Measurements from ENCODE around the gene ATR. TPM values are rescaled to one million over a fixed set of nuclear protein-coding genes. Genes with fewer than 3 reads are reported as not detected.

ATR gene
- total and polyA plus RNA-seq, 9 of the 15 experiments (the other 6 are each of a cell fraction or from before 2014, with no cell fraction given): 18.0 to 37.8 (median 23.2) TPM

DNA sequence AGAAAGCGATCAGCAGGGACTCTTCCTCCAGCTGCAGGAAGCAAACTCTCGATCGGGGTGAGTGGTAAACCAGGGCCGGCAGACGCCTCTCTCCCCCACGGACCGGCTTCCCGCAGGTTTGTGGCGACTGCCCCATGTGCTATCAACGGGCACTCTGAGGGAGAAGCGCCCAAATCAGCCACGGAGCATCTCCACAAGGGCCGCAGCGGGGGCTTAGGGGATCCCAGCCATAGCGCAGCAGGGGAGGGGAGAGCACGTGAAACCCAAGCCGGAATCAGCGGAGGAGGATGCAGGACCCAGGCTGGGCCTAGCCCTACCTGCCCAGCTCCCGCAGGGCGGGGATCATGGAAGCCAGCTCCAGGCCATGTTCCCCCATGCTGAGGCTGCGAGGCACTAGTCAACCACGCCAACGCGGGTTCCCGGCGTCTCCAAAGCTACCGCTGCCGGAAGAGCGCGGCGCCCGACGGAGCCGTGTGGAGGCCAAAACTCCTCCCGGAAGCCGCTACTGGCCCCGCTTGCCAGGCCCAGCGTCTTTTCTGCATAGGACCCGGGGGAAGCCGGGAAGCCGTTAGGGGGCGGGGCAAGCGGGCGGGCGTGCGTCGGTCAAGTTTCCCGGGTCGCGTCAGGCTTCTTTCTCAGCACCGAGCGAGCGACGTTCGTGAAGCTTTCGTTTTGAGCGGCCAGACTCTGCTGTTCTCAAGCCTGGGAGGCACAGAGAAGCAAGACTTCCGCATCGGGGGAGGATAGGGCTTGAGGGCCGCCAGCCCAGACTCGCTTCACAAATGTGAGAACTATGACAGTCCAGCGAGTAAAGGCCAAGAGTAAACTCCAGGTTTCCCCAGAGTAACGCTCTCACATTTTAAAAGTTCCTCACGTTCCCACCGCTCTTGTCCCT lies at the start of gene ATR (continued):
- TF ChIP-seq MBD2 (IDR thresholded peaks at IDR 0.05; ENCODE audit: borderline replicate concordance, low read depth): peak; percentile 67
- TF ChIP-seq PTBP1 (IDR thresholded peaks at IDR 0.05; ENCODE audit: low read depth, low read length): no peak
- peak; percentile 77 to 81 for TF ChIP-seq NRF1 (conservative IDR thresholded peaks at IDR 0.05 in 1 of 2, IDR thresholded peaks at IDR 0.05 in 1 of 2)
- peak; percentile 46; the same call in 1 of the 2 replicates for TF ChIP-seq BRD4 (IDR thresholded peaks at IDR 0.05)
- no peak for TF ChIP-seq NR2C2 (CRISPR knock-in tag; IDR thresholded peaks at IDR 0.05)
- TF ChIP-seq NR2C2 (tag; IDR thresholded peaks at IDR 0.05): peak; percentile 91
- no peak for TF ChIP-seq MCM5 (IDR thresholded peaks at IDR 0.05; ENCODE audit: low read depth)
- TF ChIP-seq TARDBP (IDR thresholded peaks at IDR 0.05): peak; percentile 67
- TF ChIP-seq NFYB (IDR thresholded peaks at IDR 0.05; ENCODE audit: extremely low read depth, insufficient read length): no peak
- TF ChIP-seq, protein P1, sequence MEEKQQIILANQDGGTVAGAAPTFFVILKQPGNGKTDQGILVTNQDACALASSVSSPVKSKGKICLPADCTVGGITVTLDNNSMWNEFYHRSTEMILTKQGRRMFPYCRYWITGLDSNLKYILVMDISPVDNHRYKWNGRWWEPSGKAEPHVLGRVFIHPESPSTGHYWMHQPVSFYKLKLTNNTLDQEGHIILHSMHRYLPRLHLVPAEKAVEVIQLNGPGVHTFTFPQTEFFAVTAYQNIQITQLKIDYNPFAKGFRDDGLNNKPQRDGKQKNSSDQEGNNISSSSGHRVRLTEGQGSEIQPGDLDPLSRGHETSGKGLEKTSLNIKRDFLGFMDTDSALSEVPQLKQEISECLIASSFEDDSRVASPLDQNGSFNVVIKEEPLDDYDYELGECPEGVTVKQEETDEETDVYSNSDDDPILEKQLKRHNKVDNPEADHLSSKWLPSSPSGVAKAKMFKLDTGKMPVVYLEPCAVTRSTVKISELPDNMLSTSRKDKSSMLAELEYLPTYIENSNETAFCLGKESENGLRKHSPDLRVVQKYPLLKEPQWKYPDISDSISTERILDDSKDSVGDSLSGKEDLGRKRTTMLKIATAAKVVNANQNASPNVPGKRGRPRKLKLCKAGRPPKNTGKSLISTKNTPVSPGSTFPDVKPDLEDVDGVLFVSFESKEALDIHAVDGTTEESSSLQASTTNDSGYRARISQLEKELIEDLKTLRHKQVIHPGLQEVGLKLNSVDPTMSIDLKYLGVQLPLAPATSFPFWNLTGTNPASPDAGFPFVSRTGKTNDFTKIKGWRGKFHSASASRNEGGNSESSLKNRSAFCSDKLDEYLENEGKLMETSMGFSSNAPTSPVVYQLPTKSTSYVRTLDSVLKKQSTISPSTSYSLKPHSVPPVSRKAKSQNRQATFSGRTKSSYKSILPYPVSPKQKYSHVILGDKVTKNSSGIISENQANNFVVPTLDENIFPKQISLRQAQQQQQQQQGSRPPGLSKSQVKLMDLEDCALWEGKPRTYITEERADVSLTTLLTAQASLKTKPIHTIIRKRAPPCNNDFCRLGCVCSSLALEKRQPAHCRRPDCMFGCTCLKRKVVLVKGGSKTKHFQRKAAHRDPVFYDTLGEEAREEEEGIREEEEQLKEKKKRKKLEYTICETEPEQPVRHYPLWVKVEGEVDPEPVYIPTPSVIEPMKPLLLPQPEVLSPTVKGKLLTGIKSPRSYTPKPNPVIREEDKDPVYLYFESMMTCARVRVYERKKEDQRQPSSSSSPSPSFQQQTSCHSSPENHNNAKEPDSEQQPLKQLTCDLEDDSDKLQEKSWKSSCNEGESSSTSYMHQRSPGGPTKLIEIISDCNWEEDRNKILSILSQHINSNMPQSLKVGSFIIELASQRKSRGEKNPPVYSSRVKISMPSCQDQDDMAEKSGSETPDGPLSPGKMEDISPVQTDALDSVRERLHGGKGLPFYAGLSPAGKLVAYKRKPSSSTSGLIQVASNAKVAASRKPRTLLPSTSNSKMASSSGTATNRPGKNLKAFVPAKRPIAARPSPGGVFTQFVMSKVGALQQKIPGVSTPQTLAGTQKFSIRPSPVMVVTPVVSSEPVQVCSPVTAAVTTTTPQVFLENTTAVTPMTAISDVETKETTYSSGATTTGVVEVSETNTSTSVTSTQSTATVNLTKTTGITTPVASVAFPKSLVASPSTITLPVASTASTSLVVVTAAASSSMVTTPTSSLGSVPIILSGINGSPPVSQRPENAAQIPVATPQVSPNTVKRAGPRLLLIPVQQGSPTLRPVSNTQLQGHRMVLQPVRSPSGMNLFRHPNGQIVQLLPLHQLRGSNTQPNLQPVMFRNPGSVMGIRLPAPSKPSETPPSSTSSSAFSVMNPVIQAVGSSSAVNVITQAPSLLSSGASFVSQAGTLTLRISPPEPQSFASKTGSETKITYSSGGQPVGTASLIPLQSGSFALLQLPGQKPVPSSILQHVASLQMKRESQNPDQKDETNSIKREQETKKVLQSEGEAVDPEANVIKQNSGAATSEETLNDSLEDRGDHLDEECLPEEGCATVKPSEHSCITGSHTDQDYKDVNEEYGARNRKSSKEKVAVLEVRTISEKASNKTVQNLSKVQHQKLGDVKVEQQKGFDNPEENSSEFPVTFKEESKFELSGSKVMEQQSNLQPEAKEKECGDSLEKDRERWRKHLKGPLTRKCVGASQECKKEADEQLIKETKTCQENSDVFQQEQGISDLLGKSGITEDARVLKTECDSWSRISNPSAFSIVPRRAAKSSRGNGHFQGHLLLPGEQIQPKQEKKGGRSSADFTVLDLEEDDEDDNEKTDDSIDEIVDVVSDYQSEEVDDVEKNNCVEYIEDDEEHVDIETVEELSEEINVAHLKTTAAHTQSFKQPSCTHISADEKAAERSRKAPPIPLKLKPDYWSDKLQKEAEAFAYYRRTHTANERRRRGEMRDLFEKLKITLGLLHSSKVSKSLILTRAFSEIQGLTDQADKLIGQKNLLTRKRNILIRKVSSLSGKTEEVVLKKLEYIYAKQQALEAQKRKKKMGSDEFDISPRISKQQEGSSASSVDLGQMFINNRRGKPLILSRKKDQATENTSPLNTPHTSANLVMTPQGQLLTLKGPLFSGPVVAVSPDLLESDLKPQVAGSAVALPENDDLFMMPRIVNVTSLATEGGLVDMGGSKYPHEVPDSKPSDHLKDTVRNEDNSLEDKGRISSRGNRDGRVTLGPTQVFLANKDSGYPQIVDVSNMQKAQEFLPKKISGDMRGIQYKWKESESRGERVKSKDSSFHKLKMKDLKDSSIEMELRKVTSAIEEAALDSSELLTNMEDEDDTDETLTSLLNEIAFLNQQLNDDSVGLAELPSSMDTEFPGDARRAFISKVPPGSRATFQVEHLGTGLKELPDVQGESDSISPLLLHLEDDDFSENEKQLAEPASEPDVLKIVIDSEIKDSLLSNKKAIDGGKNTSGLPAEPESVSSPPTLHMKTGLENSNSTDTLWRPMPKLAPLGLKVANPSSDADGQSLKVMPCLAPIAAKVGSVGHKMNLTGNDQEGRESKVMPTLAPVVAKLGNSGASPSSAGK (IDR thresholded peaks at IDR 0.05): peak; percentile 78
- TF ChIP-seq, protein P2, sequence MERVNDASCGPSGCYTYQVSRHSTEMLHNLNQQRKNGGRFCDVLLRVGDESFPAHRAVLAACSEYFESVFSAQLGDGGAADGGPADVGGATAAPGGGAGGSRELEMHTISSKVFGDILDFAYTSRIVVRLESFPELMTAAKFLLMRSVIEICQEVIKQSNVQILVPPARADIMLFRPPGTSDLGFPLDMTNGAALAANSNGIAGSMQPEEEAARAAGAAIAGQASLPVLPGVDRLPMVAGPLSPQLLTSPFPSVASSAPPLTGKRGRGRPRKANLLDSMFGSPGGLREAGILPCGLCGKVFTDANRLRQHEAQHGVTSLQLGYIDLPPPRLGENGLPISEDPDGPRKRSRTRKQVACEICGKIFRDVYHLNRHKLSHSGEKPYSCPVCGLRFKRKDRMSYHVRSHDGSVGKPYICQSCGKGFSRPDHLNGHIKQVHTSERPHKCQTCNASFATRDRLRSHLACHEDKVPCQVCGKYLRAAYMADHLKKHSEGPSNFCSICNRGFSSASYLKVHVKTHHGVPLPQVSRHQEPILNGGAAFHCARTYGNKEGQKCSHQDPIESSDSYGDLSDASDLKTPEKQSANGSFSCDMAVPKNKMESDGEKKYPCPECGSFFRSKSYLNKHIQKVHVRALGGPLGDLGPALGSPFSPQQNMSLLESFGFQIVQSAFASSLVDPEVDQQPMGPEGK (CRISPR knock-in tag; IDR thresholded peaks at IDR 0.05; ENCODE audit: borderline replicate concordance): no peak
- TF ChIP-seq, protein P3, sequence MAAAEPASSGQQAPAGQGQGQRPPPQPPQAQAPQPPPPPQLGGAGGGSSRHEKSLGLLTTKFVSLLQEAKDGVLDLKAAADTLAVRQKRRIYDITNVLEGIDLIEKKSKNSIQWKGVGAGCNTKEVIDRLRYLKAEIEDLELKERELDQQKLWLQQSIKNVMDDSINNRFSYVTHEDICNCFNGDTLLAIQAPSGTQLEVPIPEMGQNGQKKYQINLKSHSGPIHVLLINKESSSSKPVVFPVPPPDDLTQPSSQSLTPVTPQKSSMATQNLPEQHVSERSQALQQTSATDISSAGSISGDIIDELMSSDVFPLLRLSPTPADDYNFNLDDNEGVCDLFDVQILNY (CRISPR knock-in tag; IDR thresholded peaks at IDR 0.05): peak; percentile 28; the same call in 1 of the 2 replicates
- TF ChIP-seq RBM17 (IDR thresholded peaks at IDR 0.05; ENCODE audit: borderline replicate concordance, low read depth, low read length): no peak
